Stimulated activated CD8-positive, alpha-beta memory T cell treated with anti-CD3 and anti-CD28 coated beads, Interleukin-2, amount 100 ng/mL, for 48 hours (primary cell): Measurements from ENCODE around the gene KRR1.
"Not testable (repeated sequence)": the region's sequence is repeated elsewhere in the genome, so short reads cannot be mapped to it uniquely, and the experiment has no call there.

Experiments
- DNase-seq, 2 donors: peaks; one replicate each; pipeline ENCODE4 v3.0.0-alpha.2; 2020; ENCODE audit warnings: low read depth in 2 of 2

Gene KRR1

DNA sequence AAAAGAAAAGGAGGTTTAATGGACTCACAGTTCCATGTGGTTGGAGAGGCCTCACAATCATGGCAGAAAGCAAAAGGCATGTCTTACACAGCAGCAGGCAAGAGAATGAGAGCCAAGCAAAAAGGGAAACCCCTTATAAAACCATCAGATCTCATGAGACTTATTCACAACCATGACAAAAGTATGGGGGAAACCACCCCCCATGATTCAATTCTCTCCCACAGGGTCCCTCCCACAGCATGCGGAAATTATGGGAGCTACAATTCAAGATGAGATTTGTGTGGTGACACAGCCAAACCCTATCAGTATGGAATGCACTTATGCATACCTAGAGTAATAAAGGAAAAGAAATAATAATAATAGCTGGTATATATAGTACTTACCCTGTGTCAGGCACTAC, 35.3 kb downstream of the KRR1 start:
- peak in 1 of 2 donors; percentile 30 for DNase-seq

DNA sequence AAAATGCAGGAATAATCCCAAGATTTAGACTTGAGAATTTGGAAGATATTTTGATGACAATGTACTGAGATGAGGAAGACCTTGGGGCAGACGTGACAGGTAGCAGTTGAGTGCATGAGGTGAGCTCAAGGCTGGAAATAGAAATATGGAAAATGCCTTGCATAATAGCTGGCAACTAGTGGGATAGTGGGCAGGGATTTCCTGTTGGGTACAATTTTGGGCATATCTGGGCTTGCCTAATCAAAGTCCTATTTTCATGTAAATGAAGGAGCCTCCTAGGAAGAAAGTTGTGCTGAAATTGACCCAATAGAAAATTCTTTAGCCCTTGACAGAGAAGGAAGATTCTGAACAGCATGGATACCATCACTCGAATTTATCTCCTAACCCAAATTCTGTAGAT, 37.3 kb downstream of the KRR1 start:
- no peak for DNase-seq

DNA sequence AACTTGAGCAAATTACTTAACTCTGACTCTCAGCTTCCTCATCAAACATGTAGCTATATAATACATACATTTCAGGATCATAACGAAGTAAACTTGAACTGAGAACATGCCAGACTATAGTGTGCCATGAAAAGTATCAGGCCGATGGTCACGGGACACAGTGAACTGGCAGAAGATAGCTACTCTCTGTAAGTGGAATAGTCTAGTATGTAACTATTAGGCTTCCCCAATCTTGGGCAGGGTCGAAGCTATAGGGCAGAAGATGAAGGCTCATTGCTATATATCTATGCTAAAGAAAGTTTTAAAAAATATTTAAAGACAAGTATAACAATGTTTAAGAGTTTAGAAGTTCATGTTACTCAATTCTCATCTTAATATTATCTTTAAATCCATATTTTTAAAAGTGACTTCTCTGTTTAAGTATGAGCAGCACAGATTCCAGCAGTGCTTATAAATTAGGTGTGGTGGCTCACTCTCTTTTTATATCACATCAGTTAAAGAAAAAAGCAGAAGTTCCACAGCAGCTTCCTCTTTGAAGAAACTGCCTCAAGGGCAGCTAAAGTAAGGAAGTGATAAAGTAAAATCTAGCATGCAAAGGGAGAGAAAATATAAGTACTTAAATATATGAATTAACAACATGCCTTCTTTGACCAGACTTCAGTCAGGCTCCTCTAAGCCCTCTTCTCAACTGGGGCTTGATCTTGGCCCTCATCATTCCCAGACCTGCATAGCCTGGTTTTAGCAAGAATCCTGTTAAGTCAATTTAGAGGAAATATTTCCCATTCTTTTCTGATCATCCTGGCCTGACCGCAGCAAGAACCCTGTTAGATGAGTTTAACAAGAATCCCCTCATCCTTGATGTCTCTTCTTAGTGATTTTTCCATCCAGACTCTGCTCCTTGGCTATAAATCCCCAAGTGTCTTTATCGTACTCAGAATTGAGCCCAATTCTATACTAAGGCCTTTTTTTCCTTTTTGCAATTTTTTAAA, 39.2 kb downstream of the KRR1 start:
- DNase-seq = no peak

DNA sequence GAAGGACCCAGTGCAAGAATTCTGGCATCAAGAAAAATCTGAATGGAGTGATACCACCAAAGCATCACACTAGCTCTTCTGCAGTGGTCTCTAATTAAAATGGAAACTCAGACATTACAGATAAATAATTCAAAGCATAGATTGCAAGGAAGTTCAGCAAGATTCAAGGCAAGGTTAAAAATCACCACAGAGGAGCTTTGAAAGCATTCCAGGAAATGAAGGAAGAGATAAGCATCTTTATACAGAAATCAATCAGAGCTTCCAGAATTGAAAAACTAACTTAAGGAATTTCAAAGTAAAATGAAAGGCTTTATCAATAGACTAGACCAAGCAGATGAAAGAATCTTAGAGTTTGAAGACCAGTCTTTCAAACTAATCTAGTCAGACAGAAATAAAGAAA, 51.2 kb downstream of the KRR1 start:
- no peak for DNase-seq

DNA sequence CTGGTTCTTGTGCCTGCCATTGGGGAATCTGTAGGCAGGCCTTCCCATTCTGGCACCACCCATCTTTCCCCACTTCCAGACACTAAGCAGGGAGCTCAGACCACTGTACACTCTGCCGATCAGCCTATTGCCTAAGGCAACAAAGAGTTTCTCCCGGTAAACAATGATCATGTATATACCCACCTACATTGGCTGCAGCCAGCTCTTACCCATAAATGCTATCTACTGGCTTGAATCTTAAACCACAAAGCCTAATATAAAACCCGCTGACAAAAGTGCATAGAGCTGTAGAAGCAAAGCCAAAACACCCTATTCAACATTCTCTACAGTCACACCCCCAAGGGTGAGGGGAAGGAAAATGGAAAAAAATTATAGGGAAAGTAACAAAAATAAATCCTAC, 51.7 kb downstream of the KRR1 start:
- no peak for DNase-seq

DNA sequence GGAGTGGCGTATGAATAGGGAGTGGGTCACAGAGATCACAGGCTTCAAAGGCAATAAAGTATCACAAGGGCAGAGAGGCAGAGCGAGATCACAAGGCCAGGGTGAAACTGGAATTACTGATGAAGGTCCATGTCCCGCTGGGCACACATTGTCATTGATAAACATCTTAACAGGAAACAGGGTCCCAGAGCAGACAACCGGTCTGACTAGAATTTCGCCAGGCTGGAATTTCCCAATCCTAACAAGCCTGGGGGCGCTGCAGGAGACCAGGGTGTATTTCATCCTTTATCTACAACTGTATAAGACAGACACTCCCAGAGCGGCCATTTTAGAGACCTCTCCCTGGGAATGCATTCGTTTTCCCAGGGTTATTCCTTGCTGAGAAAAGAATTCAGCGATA, 53.5 kb downstream of the KRR1 start:
- not testable (repeated sequence) for DNase-seq

DNA sequence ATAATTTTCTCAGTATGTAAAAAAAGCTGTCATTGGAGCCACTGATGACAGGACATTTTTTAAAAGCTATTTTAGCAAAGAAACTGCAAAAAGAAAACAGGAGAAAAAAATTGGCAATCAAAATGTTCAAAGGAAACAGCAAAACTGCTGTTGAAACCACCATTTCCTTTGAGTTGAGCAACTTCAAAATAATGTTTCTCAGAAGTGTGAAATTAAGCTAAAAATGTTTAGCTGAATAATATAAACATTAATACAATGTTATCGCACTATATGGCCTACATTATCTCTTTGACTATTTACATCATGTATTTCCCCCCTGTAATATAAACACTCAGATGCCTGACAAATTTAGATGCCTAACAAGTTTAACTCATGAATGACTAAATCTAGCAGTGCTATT, 54.2 kb downstream of the KRR1 start:
- no peak for DNase-seq

DNA sequence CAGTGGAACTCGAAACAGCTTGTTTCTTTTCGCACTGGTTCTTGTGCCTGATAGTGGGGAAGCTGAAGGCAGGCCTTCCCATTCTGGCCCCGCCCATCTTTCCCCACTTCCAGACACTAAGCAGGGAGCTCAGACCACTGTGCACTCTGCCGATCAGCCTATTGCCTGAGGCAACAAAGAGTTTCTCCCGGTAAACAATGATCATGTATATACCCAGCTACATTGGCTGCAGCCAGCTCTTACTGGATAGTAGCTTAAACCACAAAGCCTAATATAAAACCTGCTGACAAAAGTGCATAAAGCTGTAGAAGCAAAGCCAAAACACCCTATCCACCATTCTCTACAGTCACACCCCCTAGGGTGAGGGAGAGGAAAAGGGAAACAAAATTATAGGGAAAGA, 55.6 kb downstream of the KRR1 start:
- DNase-seq = no peak

DNA sequence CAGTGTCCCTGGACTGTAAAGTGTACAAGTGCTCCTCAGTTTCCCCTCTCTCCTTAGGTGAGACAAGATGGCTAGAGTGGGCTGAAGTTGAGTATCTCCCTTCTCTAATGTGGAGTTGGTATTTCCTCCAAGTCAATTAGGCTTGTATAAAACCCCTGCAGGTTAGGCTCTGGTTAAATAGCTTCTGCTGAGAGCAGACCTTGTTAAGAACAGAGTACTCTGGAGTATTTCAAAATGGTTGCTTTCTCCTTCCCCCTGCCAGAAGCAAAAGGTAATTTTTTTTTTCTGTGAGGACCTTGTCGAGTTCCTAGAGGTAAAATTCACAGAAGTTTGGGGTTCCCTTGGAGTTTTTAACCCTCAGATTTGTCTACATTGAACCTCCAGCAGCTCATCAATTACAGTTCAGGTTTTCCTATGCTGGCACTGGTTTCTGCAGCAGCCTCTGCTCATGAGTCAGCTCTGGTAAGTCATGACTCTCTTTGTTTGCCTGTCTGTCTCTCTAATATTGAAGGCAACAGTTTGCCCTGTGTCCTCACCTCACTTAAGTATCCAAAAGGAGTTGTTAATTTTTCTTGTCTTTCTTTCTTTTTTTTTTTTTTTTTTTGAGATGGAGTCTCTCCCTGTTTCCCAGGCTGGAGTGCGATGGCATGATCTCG, 58.6 kb downstream of the KRR1 start:
- no peak for DNase-seq

DNA sequence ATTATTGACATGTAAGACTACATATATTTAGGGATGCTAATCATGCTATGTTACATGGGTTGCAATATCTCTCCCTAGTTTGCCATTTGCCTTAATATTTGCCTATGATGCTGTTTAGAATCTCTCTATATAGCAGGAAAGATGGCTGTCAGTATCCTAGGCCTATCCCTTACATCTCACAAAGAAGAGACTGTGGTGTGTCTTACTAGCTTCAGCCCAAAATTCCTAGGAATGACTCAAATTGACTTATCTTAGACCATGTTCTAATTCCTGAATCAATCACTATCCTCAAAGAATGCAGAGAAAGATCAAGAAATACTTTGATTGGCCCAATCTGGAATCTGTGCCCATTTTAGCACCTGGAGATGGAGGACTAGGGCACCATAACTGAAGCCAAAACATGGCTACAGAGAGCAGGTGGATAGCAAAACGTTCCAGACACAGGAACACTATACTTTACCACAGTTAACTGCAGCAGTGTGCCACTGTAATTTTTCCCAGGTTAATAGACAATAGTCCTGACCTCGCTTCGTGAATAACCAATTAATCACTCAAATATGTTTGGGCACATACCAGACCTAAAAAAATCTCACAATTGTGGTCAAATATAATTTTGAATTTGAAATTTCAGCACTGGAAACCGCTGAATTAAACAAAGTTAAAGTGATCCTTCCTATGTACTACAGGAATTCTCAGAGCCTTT, 63.6 kb downstream of the KRR1 start:
- DNase-seq = no peak

DNA sequence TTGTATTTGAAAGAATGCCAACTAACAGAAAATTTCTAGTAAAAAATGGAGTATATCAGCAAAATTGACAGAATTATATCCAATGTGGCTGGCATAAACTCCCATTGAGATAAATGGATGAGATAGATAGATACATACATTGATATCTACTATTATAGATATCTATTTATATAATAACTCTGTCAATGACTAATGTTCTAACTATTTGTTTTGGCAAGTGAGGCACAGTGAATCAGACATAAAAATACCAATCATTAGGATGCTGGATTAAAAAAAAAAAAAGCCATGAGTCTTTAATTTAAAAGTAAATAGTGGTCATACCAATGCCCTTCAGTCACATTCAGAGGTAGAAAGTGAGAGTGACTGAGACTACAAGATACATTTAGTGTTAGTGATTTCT, 64.6 kb downstream of the KRR1 start:
- no peak for DNase-seq

DNA sequence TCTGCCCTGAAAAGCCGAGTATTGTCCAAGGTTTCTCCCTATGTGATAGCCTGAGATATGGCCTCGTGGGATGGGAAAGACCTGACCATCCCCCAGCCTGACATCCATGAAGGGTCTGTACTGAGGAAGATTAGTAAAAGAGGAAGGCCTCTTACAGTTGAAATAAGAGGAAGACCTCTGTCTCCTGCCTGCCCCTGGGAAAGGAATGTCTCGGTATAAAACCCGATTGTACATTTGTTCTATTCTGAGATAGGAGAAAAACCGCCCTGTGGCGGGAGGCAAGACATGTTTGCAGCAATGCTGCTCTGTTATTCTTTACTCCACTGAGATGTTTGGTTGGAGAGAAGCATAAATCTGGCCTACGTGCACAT, 66.3 kb downstream of the KRR1 start:
- not testable (repeated sequence) for DNase-seq

DNA sequence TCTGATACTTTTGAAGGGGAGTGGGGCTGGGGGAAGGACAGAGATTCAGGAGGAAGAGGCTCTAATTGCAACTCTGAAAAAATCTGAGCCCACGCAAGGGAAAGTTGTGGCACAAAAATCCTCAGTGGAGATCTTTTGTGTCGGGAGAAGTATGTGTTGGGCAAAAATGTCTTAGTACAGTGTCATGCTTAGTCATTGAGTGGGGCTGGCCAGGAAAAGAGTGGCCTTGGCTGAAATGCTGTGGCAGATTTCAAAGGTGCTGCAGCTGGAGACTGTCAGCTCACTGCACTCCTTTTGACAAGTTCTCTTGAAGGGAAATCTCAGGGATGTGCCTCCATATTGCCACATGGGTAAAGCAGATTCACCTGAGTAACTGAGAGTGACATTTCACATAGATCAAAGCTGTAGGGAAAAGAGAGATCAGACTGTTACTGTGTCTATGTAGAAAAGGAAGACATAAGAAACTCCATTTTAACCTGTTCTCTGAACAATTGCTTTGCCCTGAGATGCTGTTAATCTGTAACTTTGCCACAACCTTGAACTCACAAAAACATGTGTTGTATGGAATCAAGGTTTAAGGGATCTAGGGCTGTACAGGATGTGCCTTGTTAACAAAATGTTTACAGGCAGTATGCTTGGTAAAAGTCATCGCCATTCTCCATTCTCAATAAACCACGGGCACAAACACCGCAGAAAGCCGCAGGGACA, 66.8 kb downstream of the KRR1 start:
- no peak for DNase-seq

DNA sequence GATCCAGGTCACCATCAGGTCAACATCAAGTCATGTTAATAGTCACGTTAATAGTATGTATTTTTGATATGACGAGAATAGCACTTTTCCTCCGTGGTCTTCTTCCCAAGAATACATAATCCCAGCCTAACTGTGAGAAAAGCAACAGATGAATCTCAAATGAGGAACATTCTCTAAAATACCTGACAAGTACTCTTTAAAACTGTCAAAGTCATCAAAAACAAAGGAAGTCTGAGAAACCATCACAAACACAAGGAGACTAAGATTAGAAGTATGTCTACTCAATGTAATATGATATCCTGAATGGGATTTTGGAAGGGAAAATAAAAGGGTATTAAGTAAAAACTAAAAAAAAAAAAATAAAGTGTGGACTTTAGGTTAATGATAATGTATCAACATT, 67.7 kb downstream of the KRR1 start:
- no peak for DNase-seq

DNA sequence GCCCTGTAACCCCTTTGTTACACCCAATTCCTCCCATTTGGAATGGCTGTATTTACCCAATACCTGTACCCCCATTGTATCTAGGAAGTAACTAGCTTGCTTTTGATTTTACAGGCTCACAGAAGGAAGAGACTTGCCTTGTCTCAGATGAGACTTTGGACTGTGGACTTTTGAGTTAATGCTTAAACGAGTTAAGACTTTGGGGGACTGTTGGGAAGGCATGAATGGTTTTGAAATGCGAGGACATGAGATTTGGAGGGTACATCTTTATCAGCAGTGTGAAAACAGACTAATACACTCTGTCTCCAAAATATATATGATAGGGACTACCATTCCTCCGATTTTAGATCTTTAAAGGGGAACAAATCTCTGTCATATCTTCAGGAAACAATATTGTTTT, 69.0 kb downstream of the KRR1 start:
- not testable (repeated sequence) for DNase-seq

DNA sequence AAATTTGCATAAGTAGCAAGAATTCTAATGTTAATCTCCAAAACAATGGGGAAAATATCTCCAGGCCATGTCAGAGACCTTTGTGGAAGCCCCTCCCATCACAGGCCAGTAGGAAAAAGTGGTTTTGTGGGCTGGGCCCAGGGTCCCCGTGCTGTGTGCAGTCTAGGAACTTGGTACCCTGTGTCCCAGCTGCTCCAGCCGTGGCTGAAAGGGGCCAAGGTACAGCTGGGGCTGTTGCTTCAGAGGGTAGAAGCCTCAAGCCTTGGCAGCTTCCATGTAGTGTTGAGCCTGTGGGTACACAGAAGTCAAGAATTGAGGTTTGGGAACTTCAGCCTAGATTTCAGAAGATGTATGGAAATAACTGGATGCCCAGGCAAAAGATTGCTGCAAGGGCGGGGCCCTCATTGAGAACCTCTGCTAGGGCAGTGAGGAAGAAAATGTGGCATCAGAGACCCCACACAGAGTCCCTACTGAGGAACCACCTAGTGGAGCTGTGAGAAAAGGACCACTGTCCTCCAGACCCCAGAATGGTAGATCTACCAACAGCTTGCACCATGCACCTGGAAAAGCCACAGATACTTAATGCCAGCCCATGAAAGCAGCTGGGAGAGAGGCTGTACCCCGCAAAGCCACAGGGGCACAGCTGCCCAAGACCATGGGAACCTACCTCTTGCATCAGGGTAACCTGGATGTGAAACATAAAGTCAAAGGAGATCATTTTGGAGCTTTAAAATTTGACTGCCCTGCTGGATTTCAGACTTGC, 69.5 kb downstream of the KRR1 start:
- not testable (repeated sequence) for DNase-seq
